ENCODE results near the gene SPINT2. TPM values are rescaled to one million over a fixed set of nuclear protein-coding genes. Genes with fewer than 3 reads are reported as not detected.

Gene SPINT2
- total RNA-seq, 1 donor from 2014 or later, result 171 TPM

DNA sequence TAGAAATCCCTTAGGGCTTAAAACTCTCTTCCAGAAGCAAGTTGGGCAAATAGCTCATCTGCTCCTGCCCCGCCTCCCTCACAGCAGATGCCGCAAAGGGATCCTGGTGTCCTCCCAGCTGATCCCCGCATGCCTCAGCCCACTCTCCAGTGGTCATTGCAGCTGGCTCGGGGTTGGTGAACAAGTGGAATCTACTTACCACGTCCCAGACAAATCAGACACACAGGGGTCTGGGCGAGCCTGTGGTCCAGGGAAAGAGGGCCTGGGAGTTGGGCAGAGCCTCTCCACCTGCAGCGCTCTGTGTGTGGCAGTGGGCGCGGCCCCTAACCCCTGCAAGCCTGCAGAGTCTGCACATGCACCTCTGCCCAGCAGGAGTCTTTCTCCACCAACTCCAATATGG is 28.9 kb downstream of the SPINT2 start:
- Mint-ChIP-seq H3K36me3 (ENCODE audit: low read depth, unreplicated experiment) (peaks cover 17% of the 10 kb centered on the region), H3K27ac (ENCODE audit: unreplicated experiment) (no peak overlapping the region)
- FAIRE-seq, result no peak

DNA sequence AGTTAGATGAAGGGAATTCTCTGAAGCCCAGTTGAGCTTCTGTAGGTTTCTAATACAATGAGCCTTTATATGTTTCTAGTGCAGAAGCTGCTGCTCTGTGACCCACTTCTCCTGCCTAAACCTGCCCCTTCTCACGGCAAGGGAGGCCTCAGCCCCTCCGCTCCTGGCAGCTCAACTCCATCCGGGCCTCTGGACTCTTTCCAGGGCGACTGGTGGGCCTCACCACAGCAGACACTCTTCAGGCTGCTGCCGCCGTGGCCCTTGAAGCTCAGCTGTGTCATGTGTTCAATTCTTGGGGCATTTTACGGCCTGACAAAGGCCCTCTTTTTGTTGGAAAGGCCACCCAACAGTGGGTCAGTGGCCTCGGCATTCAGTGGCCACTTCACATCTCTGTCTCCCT is 29.7 kb downstream of the SPINT2 start:
- Histone ChIP-seq H3K27me3 (ENCODE audit: insufficient read depth, low read length) (no peaks in the 10 kb centered on the region), H3K79me2 (ENCODE audit: insufficient read depth, low read length) (no peaks in the 10 kb centered on the region), H3K9me3 (ENCODE audit: insufficient read depth, low read depth, low read length) (no peaks in the 10 kb centered on the region), H3K27ac (ENCODE audit: low read depth, low read length) (no peak overlapping the region), H3K9ac (ENCODE audit: low read length) (no peak overlapping the region), H3K4me3 (ENCODE audit: insufficient read depth, low read depth, low read length) (no peak overlapping the region), H2AFZ (ENCODE audit: low read depth, low read length) (no peak overlapping the region), H3K4me1 (ENCODE audit: insufficient read depth, low read length) (peaks cover 26% of the 10 kb centered on the region), H3K4me2 (ENCODE audit: low read length) (no peak overlapping the region), H3K36me3 (ENCODE audit: insufficient read depth, low read length) (no peaks in the 10 kb centered on the region), H4K20me1 (ENCODE audit: insufficient read depth, low read length) (no peaks in the 10 kb centered on the region)
- TF ChIP-seq, protein P1, sequence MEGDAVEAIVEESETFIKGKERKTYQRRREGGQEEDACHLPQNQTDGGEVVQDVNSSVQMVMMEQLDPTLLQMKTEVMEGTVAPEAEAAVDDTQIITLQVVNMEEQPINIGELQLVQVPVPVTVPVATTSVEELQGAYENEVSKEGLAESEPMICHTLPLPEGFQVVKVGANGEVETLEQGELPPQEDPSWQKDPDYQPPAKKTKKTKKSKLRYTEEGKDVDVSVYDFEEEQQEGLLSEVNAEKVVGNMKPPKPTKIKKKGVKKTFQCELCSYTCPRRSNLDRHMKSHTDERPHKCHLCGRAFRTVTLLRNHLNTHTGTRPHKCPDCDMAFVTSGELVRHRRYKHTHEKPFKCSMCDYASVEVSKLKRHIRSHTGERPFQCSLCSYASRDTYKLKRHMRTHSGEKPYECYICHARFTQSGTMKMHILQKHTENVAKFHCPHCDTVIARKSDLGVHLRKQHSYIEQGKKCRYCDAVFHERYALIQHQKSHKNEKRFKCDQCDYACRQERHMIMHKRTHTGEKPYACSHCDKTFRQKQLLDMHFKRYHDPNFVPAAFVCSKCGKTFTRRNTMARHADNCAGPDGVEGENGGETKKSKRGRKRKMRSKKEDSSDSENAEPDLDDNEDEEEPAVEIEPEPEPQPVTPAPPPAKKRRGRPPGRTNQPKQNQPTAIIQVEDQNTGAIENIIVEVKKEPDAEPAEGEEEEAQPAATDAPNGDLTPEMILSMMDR (IDR thresholded peaks at IDR 0.05; ENCODE audit: insufficient read depth, low read depth, low read length), result no peak
- no peak for TF ChIP-seq EZH2 (IDR thresholded peaks at IDR 0.05; ENCODE audit: insufficient read depth, low read length)
- peaks cover 14% of the 10 kb centered on the region for H3K36me3 Mint-ChIP-seq (ENCODE audit: low read depth, unreplicated experiment)
- no peak for DNase-seq (ENCODE audit: low read depth)
- H3K27ac Mint-ChIP-seq (ENCODE audit: unreplicated experiment), result no peak overlapping the region
- no peaks in the 10 kb centered on the region for H3K9me3 Mint-ChIP-seq (ENCODE audit: unreplicated experiment)
- FAIRE-seq, result no peak
- no peak overlapping the region for H3K4me3 Mint-ChIP-seq (ENCODE audit: unreplicated experiment)
- peaks cover 3% of the 10 kb centered on the region for H3K27me3 Mint-ChIP-seq (ENCODE audit: low read depth, unreplicated experiment)
- peaks cover 17% of the 10 kb centered on the region for H3K4me1 Mint-ChIP-seq (ENCODE audit: low read depth, unreplicated experiment)

More for the DNA sequence above, 28.9 kb downstream of the SPINT2 start:
- Histone ChIP-seq H3K9ac (ENCODE audit: low read length) (no peak overlapping the region), H3K27me3 (ENCODE audit: insufficient read depth, low read length) (no peaks in the 10 kb centered on the region), H4K20me1 (ENCODE audit: insufficient read depth, low read length) (no peaks in the 10 kb centered on the region), H3K27ac (ENCODE audit: low read depth, low read length) (no peak overlapping the region), H2AFZ (ENCODE audit: low read depth, low read length) (no peak overlapping the region), H3K36me3 (ENCODE audit: insufficient read depth, low read length) (no peaks in the 10 kb centered on the region), H3K4me1 (ENCODE audit: insufficient read depth, low read length) (peaks cover 18% of the 10 kb centered on the region), H3K4me2 (ENCODE audit: low read length) (no peak overlapping the region), H3K79me2 (ENCODE audit: insufficient read depth, low read length) (no peaks in the 10 kb centered on the region), H3K4me3 (ENCODE audit: insufficient read depth, low read depth, low read length) (no peak overlapping the region), H3K9me3 (ENCODE audit: insufficient read depth, low read depth, low read length) (no peaks in the 10 kb centered on the region)
- Mint-ChIP-seq H3K4me3 (ENCODE audit: unreplicated experiment) (no peak overlapping the region), H3K9me3 (ENCODE audit: unreplicated experiment) (no peaks in the 10 kb centered on the region), H3K27me3 (ENCODE audit: low read depth, unreplicated experiment) (peaks cover 3% of the 10 kb centered on the region), H3K4me1 (ENCODE audit: low read depth, unreplicated experiment) (peaks cover 9% of the 10 kb centered on the region)
- no peak for DNase-seq (ENCODE audit: low read depth)
- no peak for TF ChIP-seq EZH2 (IDR thresholded peaks at IDR 0.05; ENCODE audit: insufficient read depth, low read length)
- TF ChIP-seq, protein P1 (IDR thresholded peaks at IDR 0.05; ENCODE audit: insufficient read depth, low read depth, low read length), result no peak

DNA sequence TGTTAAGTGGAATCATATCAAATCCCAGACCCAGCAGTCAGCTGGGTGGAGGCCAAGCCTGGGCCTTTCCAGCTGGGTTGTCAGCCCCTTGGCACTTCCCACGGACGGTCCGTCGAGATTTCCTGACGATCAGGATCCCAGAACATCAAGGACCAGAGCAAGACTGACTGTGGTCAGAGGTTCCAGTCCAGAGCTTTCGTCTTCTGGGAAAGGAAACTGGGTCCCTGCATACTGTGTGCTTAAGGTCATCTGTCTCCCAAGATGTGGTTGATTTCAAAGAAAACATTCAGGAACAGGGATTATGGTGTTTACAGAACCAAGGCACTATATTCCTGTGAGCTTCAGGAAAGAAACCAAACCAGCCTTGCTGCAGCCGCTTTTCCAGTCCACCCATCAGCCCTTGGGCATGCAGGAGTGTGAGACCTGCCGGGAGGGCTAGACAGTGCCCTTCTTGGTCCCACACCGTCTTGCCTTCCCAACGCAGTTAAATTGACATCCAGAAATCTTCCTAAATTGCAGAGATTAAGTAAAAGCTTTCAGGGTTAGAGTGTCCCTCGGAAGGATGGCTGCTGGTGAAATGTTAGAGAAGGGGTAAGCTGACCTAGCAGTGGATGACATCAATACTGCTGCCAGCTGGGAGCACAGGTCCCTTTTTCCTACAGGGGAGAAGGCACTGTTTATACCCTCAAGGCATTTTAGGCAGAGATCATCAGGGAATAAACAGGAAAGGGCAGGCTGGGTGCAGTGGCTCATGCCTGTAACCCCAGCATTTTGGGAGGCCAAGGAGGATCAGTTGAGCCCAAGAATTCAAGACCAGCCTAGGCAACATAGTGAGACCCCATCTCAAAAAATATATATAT is 34.7 kb downstream of the SPINT2 start:
- Mint-ChIP-seq H3K9me3 (ENCODE audit: unreplicated experiment) (no peaks in the 10 kb centered on the region), H3K27ac (ENCODE audit: unreplicated experiment) (no peak overlapping the region), H3K4me1 (ENCODE audit: low read depth, unreplicated experiment) (peaks cover 29% of the 10 kb centered on the region), H3K4me3 (ENCODE audit: unreplicated experiment) (no peak overlapping the region), H3K36me3 (ENCODE audit: low read depth, unreplicated experiment) (peaks cover 1% of the 10 kb centered on the region), H3K27me3 (ENCODE audit: low read depth, unreplicated experiment) (peaks cover 3% of the 10 kb centered on the region)
- Histone ChIP-seq H4K20me1 (ENCODE audit: insufficient read depth, low read length) (no peaks in the 10 kb centered on the region), H3K36me3 (ENCODE audit: insufficient read depth, low read length) (no peaks in the 10 kb centered on the region), H3K9ac (ENCODE audit: low read length) (peak overlapping the region; percentile 0), H3K4me3 (ENCODE audit: insufficient read depth, low read depth, low read length) (no peak overlapping the region), H3K27ac (ENCODE audit: low read depth, low read length) (peak overlapping the region; percentile 31), H3K79me2 (ENCODE audit: insufficient read depth, low read length) (no peaks in the 10 kb centered on the region), H3K4me1 (ENCODE audit: insufficient read depth, low read length) (peaks cover 26% of the 10 kb centered on the region), H3K4me2 (ENCODE audit: low read length) (no peak overlapping the region), H3K9me3 (ENCODE audit: insufficient read depth, low read depth, low read length) (no peaks in the 10 kb centered on the region), H2AFZ (ENCODE audit: low read depth, low read length) (no peak overlapping the region), H3K27me3 (ENCODE audit: insufficient read depth, low read length) (no peaks in the 10 kb centered on the region)
- no peak for DNase-seq (ENCODE audit: low read depth)
- no peak for FAIRE-seq
- TF ChIP-seq EZH2 (IDR thresholded peaks at IDR 0.05; ENCODE audit: insufficient read depth, low read length), result no peak
- TF ChIP-seq, protein P1 (IDR thresholded peaks at IDR 0.05; ENCODE audit: insufficient read depth, low read depth, low read length), result no peak
